AG08396 (cell line): ENCODE results near the gene FRMD4A.
A peak's percentile ranks its signal among the peaks of the same experiment; 100 is the strongest.

ENCODE experiments used
- DNase-seq: peaks from one replicate; pipeline ENCODE4 v3.0.0; 2012; ENCODE audit warnings: low spot score, mixed read lengths

FRMD4A gene

DNA sequence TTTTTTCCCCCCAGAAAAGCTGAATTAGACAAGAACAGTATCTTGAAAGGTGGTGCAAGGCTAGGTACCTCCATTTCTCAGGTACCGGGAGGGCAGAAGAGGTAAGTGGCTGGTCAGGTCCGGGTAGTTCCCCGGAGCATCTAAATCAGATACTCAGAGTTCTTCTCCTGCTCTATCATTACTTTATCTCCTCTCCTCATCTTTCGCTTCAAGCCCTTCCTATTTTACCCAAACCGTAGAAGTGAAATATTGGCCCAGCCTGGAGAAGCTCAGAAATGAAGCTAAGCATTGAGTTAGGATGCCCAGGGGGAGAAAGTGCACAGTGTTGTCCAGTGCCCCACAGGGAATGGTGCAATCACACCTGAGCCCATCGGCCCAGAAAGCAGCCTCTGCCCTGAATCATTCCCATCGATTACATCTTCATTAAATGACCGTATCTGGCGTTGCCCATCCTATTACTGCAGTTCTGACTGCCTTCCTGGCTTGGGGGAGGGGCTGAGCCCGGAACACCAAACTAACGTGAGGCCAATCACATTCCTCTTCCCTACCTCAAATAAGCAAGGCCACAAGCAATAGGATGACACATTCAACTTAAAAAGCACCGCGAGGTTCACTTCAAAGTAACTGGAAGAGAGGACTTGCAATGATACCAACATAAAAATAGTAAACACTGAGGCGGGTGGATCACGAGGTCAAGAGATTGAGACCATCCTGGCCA, 627.5 kb downstream of the FRMD4A start:
- DNase-seq: no peak

DNA sequence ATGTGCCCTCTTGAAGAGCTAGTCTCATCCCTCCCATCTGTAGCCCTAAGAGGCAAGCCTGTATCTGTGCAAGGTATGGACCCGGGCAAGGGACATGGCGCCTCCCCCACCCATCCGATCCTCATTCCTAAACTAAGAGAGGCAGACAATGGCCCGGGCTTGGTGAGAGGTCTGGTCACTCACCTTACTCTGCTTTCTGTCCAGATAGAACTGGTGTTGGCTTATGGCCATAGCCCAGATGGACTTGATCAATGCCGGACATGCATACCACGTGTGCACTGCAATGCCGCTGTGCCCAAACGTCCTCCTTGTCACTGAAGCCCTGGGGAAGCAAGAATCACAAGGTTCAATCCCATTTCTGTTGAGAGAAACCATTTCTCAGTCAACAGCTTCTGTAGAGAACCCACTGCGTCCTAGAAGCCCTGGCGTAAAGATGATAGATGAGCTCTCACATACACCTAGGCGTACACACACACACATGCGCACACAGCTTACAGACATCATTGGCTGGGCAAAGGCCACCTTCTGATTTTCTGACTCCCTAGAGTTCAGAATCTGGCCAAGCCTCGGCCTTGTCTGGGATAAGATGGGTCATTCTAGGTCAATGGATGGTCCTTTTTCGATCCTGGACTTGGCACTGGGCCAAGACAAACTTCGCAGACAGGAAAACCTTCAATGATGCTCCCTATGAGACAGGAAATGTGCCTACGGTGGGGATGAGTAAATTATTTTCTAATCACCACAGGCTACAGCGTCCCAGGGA, 629.4 kb downstream of the FRMD4A start:
- DNase-seq: no peak

DNA sequence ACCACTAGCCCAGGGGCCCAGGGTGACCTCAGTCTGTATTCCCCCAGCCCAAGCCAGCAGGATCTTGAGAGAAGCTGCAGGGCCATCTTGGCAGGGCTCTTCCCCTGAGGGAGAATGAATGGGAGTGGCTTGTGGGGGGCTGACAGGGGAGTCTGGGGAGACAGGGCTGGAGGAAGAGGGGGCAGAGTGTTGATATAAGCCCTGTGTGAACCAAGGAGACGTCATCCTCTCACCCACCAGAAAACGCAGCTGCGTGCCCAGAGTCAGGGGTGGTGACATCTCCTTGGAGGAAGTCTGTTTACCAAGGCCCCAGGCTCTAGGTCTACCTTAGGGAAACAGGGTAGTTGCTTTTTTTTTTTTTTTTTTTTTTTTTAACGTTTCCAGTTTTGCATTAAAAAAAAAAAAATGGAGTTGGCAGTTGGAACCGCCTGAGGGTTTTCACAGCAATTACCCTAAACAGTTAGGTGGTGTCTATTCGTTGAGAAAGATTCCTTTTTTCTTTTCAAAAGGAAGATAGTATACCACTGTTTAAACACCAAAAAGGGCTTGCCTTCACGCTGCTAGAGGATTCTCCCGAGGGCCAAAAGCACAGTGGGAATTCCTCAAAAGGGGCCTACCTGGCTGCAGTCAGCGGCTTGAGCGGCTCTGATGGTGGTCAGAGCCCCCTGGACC, 630.1 kb downstream of the FRMD4A start:
- DNase-seq: no peak

GRCh38 chr10:13699216-13699615, 631.5 kb downstream of the FRMD4A start:
- DNase-seq: no peak

DNA sequence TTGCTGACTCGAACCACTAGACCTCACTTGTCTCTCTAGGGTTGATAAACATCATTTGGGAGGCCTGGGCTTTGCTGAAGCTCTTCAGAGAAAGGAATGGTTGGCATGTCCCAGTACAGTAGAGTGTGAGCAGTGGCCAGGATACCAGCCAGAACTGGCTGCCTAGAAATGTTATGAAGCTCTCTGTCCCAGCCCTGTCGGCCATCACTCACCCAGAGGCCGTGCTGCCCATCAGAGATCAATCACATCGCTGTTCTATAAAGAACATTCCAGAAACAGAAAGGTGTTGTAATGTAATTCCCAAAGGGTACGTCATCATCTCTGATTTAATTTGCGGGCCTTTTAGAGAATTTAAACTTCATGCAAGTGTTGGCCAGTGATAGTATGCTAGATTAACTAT, 632.5 kb downstream of the FRMD4A start:
- DNase-seq: no peak

DNA sequence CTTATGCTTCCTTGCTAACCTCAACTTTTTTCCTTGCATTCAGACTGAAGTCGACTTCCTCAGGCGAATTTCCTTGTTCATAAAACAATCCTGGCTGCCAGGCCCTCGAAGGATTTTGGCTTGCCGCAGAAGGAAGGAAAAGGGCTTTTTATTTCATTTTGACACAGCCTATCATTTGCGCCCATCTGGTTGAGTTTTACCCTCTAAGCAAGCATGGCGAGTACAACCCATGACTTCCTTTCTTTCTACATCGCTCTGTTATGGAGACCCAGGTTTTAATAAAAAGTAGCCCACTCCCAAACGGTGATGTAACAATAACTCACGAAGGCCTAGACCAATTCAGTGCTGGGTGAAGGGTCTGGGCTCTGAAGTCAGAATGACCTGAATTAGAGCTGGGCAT, 634.7 kb downstream of the FRMD4A start:
- DNase-seq: no peak

GRCh38 chr10:13695588-13695987, 635.1 kb downstream of the FRMD4A start:
- no peak for DNase-seq

DNA sequence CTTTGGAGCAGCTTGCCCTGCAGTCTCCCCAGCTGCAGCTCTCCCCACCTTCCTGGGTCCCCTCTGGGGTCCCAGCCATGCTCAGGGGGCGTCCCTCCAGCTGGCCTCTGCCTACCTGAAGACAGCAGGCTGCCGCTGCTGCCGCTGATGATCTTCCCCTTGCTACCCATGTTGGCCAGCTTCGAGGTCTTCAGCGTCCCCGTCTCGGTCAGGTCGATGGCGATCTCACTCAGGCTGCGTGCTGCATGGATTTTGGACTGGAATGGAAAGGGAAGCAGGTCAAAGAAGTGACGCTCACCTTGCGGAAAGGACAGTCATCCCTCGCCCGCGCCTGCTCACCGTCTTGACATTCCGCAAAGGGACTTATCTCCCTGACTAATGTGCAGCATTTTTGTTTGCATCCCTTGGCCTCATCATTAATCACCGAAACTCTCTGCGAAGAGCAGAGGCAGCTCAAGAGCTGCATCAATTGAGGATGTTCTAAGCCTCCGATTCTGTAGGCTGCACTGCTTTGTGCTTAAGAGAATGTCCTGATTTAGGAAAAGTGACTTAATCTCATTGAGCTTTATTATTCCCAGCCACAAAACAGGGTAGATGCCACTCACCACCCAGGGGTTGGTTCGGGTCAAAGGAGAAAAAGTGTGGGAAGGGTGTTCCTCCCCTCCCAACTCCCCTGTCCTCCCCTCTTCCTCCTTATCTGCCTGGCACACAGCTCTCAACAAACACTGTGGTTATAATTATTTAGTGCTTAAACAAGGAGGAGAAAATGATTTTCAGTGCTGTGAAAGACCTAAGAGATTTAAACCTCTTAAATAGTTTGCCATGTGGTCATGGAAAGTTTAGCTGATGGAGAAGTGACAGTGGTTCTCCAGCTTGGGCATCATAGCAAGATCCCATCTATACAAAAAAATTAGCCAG, 636.7 kb downstream of the FRMD4A start:
- no peak for DNase-seq

GRCh38 chr10:13690281-13690825, 640.4 kb downstream of the FRMD4A start:
- no peak for DNase-seq

- DNase-seq: no peak
These were observed 644.4 kb downstream of the FRMD4A start for GRCh38 chr10:13686331-13686752.

GRCh38 chr10:13685885-13686284, 644.8 kb downstream of the FRMD4A start:
- DNase-seq: no peak

- DNase-seq: no peak
These were observed 645.8 kb downstream of the FRMD4A start for GRCh38 chr10:13684806-13685482.

GRCh38 chr10:13684252-13684791, 646.4 kb downstream of the FRMD4A start:
- peak; percentile 71 for DNase-seq

GRCh38 chr10:13683017-13683416, 647.7 kb downstream of the FRMD4A start:
- no peak for DNase-seq

- DNase-seq: no peak
These were observed 648.8 kb downstream of the FRMD4A start for GRCh38 chr10:13681960-13682359.

DNA sequence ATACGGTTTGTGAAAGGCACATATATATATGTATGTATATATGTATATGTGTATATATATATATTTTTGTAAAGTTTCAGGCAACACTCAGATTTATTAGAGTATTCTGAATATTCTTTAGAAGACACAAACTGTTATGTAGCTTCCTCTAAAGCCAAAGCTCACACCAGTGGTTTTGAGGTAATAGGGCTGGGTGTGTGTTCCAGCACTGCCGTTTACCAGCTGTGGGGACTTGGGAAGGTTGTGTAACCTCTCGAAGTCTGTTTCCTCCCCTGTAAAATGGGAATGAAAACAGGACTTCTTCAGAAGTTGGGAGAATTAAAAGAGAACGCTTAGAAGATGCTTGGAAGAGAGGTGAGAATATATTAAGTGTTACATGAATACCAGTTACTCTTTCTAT, 649.2 kb downstream of the FRMD4A start:
- DNase-seq: no peak

- DNase-seq: no peak
These were observed 649.6 kb downstream of the FRMD4A start for GRCh38 chr10:13681095-13681494.

DNA sequence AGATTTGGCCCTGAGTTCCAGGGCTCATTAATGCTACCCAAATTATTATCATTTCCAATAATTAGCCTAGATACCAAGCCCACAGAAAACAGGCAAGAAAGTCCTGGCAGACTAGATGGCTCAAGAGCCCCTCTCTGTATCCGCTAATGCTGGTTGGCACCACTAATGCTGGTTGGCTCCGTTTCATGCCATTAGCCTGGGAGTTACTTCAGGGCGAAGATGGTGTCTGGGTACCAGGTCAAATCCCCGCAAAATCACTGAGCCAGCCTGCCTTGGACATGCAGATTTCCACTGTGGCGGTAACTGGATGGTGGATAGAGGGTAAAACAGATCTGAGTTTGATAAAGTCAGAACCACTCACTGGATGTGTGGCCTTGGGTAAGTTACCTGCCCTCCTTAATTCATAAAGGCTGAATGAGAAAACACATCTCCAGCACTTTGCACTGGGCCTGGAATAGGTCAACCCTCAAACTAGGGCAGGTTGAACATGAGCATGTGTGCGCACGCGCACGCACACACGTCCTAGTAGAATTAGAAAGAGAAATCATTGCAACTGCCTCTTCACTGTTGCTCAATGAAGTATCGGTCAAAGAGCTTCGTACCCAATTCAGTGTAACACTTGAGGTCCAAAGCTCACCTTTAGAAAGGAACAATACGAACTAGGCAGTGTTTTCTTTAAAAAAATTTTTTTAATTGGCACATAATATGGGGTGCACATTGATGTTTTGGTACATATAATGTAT, 652.5 kb downstream of the FRMD4A start:
- no peak for DNase-seq

GRCh38 chr10:13674645-13675588, 655.8 kb downstream of the FRMD4A start:
- DNase-seq: no peak
